22Rv1 (cell line): ENCODE data around the gene STAP2.

ENCODE experiments used
- CTCF ChIP-seq: fragments of 450-650 bp; IDR thresholded peaks from 2 replicates; pipeline ENCODE4 v1.5.1; 2017; ENCODE audit warnings: mild to moderate bottlenecking
- ZFX ChIP-seq: fragments of 450-650 bp; IDR thresholded peaks from 2 replicates; pipeline ENCODE4 v1.6.1; 2017; ENCODE audit warnings: antibody characterized with exemption, borderline replicate concordance

GRCh38 chr19:4319067-4319718, 19.4 kb downstream of the STAP2 start:
- TF ChIP-seq CTCF (no peak), ZFX (no peak)
